Islet of Langerhans (tissue), 1 donor: Measurements from ENCODE around the gene GULP1.

ENCODE experiments used
- FAIRE-seq: peaks from one replicate; lab custom pipeline; 2011; peaks lifted over from hg19 to GRCh38; lab: Jason Lieb, UNC

Gene GULP1

DNA sequence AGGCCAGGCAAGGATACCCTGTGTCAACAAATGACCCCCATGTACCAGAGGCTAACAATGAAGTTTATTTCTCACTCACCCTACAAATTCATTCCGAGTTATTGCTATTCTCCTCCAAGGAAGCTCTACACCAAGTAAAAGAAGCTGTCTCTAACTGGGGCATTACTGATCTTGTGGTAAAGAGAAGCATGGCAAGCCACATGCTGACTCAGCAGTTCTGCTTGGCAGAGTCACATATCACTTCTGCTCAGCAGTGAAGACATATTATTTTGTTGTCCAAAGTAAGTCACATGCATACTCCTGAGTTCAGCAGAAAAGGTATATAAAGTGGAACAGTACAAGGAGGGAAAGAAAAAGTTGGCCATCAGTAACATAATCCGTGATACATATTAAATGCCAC is 315.8 kb downstream of the GULP1 start:
- FAIRE-seq: no peak

DNA sequence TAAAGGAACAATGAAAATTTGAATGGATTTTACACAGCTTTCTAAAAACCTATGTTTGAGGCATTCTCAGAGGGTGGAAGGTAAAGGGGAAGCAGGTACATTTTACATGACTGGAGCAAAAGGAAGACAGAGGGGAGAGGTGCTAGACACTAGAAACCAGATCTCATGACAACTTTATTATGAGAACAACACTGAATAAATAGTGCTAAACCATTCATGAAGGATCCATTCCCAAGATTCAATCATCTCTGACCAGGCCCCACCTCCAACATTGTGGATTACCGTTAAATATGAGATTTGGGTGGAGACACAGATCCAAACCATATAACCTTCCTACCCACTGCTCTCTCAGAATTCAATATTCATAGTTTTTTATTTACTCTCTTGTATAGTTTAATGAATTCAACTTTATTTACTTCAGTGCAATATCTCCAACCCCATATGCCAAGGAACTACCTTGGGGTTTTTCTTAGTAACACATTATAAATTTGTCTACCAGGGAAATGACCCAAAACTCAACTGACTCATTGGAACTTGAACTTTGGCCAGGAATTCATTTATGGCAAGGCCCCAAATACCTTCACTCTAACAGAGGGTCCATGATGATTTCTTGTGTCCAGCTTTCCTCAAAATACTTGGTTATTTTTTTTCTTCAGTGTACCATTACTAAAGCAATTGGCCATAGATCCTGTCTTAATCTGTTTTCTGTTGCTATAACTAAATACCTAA is 317.8 kb downstream of the GULP1 start:
- FAIRE-seq: no peak

DNA sequence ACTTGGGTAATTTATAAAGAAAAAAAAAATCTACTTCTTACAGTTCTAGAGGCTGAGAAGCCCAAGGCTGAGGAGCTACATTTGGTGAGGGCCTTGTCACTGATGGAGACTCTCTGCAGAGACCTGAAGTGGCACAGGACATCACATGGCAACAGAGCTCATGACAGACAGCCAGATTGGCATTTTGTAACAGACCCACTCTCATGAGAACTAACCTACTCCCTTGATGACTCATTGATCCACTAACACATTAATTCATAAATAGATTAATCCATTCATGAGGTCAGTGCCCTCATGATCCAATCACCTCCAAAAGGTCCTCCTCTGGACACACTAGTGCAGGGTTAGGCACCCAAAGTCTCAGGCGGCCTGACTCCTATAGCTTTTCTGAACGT is 318.4 kb downstream of the GULP1 start:
- no peak for FAIRE-seq

DNA sequence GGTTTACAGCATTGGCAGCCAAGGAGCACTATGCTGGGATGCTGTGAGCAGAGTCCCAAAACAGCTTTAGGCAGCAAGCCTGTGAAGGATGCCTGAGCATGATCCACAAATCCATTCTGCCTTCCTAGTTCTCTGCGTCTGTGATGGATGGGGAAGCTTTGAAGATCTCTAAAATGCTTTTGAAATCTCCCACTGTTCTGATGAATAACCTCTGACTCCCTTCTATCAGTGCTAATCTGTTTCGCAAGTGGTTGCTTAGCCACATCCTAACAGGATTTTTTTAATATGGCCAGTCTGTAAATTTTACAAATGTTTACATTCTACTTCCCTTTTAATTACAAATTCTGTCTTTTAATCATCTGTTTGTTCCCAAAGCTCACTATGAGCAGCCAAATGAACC is 319.2 kb downstream of the GULP1 start:
- FAIRE-seq: no peak

- no peak for FAIRE-seq
Observed at GRCh38 chr2:188619146-188619545, 327.5 kb downstream of the GULP1 start.

DNA sequence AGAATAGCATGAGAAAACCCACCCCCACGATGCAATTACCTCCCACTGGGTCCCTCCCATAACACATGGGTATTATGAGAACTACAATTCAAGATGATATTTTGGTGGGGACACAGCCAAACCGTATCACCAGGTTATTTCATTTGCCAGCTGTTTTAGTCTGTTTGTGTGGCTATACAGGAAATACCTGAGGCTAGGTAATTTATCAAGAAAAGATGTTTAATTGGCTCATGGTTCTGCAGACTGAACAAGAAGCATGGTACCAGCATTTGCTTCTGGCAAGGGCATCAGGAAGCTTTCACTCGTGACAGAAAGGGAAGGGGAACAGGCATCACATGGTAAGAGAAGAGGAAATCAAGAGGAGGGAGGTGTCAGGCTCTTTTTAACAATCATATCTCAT is 329.2 kb downstream of the GULP1 start:
- no peak for FAIRE-seq

GRCh38 chr2:188622601-188623260 is 331.1 kb downstream of the GULP1 start:
- FAIRE-seq: no peak

GRCh38 chr2:188623995-188624643 is 332.4 kb downstream of the GULP1 start:
- FAIRE-seq: no peak

- FAIRE-seq: no peak
Observed at GRCh38 chr2:188627471-188627870, 335.8 kb downstream of the GULP1 start.

GRCh38 chr2:188628989-188629752 is 337.5 kb downstream of the GULP1 start:
- no peak for FAIRE-seq

- FAIRE-seq: no peak
Observed at GRCh38 chr2:188629753-188630527, 338.3 kb downstream of the GULP1 start.

- no peak for FAIRE-seq
Observed at GRCh38 chr2:188631037-188631809, 339.5 kb downstream of the GULP1 start.

DNA sequence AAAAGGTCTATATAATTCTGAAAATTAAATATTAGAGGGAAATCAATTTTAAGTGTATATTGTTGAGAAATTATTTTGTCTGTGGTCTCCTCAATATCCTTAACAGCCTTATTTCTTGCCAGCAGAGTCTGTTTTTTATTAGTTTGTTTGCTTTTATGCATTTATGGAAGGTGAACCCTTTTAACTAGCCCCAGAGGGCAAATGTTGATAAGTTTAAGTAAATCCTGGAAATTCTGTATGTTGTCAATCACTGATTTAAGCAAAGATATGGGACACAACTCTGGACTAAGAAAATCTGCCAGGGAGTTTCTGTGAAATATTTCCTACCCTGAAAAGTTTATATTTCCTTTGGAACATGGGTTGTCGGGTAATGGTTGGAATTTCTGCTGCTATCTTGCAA is 343.0 kb downstream of the GULP1 start:
- no peak for FAIRE-seq
